Occipital lobe (tissue), 2 donors: ENCODE measurements around the gene ITIH2. TPM values are rescaled to one million over a fixed set of nuclear protein-coding genes. Genes with fewer than 3 reads are reported as not detected.

Experiments used
- DNase-seq: peaks from one replicate; lab custom pipeline; 2025; lab: John Stamatoyannopoulos, UW
- total RNA-seq: library from RNA; depleted of rRNA; stranded (reverse); fragments of >200 nt; gene quantifications from one replicate; pipeline ENCODE4 v1.2.3, GENCODE V29; 2014

The ITIH2 gene
- total RNA-seq, 1 donor from 2014 or later, result 8.6 TPM

DNA sequence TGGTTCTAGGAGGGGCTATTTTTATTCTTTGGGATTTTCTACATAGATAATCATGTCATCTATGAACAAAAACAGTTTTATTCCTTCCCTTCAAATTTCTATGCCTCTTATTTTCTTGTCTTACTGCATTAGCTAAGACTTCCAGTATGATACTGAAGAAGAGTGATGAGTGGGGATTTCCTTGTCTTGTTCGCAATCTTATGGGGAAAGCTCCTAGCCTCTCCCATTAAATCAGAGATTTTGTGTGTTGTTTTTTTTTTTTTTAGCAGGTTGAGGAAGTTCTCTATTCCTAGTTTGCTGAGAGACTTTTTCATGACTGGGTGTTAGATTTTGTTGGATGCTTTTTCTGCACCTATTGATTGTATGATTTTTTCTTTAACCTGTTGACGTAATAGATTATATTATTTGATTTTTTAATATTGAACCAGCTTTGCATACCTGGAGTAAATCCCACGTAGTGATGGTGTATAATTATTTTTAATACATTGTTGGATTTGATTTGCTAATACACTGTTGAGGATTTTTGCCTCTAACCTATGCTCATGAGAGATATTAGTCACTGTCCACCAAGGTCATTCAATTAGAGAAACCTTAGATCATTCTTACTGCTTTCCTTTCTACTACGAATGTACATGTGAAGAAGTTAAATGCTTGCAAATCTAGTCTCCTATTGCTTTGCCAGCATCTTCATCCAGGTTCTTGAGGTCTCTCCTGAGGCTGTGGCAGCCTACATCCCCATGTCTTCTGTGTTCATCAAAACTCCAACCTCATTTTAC, 91.3 kb downstream of the ITIH2 start:
- DNase-seq, result no peak

DNA sequence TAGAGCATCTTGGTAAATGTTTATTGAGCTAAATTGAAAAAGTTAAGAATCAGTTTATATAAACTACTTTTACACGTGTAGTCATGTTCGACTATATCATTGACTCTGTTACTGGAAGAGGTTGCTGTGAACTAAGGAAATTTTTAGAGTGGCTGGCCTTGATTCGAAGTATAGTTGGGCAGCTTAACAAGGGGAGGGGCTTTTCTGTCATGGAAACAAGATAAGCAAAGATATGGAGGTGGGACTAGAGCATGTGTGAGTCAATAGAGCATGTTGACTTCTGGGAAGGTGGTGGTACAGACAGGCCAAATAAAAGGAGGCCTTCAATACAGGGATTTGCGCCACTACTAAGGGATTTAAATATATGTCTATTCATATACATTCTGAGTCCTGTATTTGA, 92.5 kb downstream of the ITIH2 start:
- no peak for DNase-seq

DNA sequence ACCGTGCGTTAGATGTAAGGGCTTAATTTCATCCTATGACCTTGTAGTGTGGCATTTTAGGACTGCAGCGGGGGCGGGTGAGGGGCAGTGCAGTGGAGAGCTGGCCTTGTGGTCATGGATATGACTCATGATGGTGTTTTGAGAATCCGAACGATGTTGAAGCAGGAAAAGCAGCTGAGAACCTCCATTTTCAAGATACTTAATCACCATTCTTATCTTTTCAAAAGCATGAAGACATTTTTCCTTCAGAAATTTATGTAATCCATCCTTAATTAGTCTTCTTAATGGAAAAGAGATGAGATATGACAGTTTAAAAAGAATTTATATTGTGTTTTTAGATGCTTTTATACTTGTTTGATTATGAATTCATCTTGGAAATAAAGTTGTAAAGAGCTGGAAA, 94.5 kb downstream of the ITIH2 start:
- no peak for DNase-seq

Other genes with a start within 250 kb of the ITIH2 start
- 14.3 TPM for gene ITIH5, start 36.4 kb upstream of the ITIH2 start, total RNA-seq
- 9.2 TPM for gene KIN, start 84.7 kb downstream of the ITIH2 start, total RNA-seq
- 348 TPM for gene ATP5F1C, start 84.9 kb downstream of the ITIH2 start, total RNA-seq
- 2.7 TPM for gene TAF3, start 115.2 kb downstream of the ITIH2 start, total RNA-seq